Activated naive CD8-positive, alpha-beta T cell treated with anti-CD3 and anti-CD28 coated beads, Interleukin-2, amount 50 U/mL, for 24 hours (primary cell): ENCODE data around the gene NHS.

Experiments used
- ATAC-seq: fragments of 150-1000 bp; cut with Tn5 transposase; one replicate; pipeline ENCODE4 v1.10.0; 2021
- DNase-seq: peaks from one replicate; pipeline ENCODE4 v3.0.0; 2021
- H3K27ac Mint-ChIP-seq: one replicate; pipeline ENCODE4 v1.8.0; 2021; ENCODE audit warnings: mild to moderate bottlenecking, mixed read lengths
- H3K27me3 Mint-ChIP-seq: one replicate; pipeline ENCODE4 v1.8.0; 2021; ENCODE audit warnings: mixed read lengths
- H3K36me3 Mint-ChIP-seq: one replicate; pipeline ENCODE4 v1.8.0; 2021; ENCODE audit warnings: low read depth, mixed read lengths
- H3K4me1 Mint-ChIP-seq: one replicate; pipeline ENCODE4 v1.8.0; 2021; ENCODE audit warnings: mixed read lengths
- H3K4me3 Mint-ChIP-seq: one replicate; pipeline ENCODE4 v1.8.0; 2021; ENCODE audit warnings: mild to moderate bottlenecking, moderate library complexity, mixed read lengths
- H3K9me3 Mint-ChIP-seq: one replicate; pipeline ENCODE4 v1.8.0; 2021; ENCODE audit warnings: mixed read lengths

NHS gene

DNA sequence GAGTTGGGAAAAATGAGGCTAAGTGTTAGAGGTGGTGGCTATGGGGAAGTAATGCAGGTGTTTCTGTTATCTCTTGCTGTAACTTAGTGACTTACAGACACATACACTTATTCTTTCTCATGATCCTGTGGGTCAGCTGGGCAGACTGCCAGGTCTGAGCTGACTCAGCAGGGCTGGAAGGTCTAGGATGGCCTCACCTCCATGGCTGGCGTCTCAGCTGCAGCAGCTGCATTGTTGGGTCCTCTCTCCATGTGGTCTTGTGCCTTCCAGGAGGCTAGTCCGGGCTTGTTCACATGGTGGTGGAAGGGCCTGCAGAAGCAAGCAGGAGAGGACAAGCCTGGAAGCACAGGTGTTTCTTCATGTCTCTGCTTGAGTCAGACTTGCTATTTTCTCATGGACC lies 172.7 kb downstream of the NHS start:
- no peaks in the 10 kb centered on the region for H3K9me3 Mint-ChIP-seq
- DNase-seq (no peak), ATAC-seq (no peak)
- no peak overlapping the region for H3K27ac Mint-ChIP-seq
- peaks cover 20% of the 10 kb centered on the region for H3K4me1 Mint-ChIP-seq
- H3K4me3 Mint-ChIP-seq = no peak overlapping the region
- no peaks in the 10 kb centered on the region for H3K27me3 Mint-ChIP-seq
- H3K36me3 Mint-ChIP-seq = no peaks in the 10 kb centered on the region

DNA sequence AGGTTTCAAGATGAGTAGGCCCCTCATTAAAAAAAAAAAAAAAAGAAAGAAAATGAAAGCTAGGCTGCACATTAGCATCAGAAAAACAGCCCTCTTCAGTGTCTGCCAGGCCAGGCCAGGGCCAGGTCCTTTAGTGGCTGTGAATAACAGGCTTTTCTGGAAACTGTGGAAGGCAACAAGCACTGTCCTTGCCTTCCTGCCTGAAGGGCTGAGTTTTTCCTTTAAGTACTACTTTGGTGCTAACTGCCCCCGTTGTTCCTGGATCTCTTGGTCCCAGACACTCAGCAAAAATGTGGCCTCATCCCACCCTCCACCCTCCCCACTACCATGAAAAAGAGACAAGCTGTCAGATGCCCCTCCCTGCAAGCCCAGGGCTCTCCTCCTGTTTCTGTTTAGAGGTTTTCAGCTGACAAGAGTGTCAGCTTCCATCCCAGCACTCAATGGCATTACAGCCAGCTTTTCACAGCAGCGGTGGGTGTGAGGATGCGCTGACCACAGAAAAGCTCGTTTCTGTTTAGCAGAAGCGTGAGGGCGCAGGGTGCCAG lies 174.2 kb downstream of the NHS start:
- Mint-ChIP-seq H3K36me3 (no peaks in the 10 kb centered on the region), H3K27me3 (no peaks in the 10 kb centered on the region), H3K4me1 (peaks cover 25% of the 10 kb centered on the region), H3K9me3 (no peaks in the 10 kb centered on the region), H3K27ac (peak overlapping the region; percentile 11), H3K4me3 (peak overlapping the region; percentile 48)
- ATAC-seq = no peak
- DNase-seq = peak; percentile 7

- no peak for DNase-seq
- H3K27ac Mint-ChIP-seq = no peak overlapping the region
- no peaks in the 10 kb centered on the region for H3K27me3 Mint-ChIP-seq
- H3K4me3 Mint-ChIP-seq = no peak overlapping the region
- H3K36me3 Mint-ChIP-seq = no peaks in the 10 kb centered on the region
- H3K4me1 Mint-ChIP-seq = peaks cover 25% of the 10 kb centered on the region
- no peaks in the 10 kb centered on the region for H3K9me3 Mint-ChIP-seq
- ATAC-seq = no peak
Observed at GRCh38 chrX:17550011-17550410, 175.0 kb downstream of the NHS start.

GRCh38 chrX:17552044-17552650 lies 177.1 kb downstream of the NHS start:
- DNase-seq (no peak), ATAC-seq (no peak)
- Mint-ChIP-seq H3K36me3 (no peaks in the 10 kb centered on the region), H3K4me3 (no peak overlapping the region), H3K9me3 (no peaks in the 10 kb centered on the region), H3K27me3 (no peaks in the 10 kb centered on the region), H3K27ac (no peak overlapping the region), H3K4me1 (peaks cover 25% of the 10 kb centered on the region)

DNA sequence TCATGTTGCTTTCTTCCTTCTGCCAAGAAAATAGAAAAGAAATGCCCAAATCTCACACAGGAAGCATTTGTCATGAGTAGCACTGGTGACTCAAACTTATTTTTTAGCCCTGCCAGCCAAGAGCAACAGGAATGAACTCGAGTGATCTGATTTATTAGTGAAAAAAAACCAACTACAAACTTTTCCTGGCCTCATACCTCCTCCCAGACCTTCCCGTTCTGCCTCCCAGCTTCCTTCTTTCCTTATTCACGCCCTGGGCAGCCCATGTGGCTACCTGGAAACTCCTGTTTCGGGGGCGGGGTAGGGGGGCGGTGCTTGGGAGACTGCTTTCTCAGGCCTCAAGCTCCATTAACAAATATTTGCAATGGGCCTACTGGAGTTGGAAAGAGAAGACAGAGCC lies 178.5 kb downstream of the NHS start:
- Mint-ChIP-seq H3K36me3 (no peaks in the 10 kb centered on the region), H3K4me3 (no peak overlapping the region), H3K27ac (no peak overlapping the region), H3K4me1 (peaks cover 21% of the 10 kb centered on the region), H3K9me3 (no peaks in the 10 kb centered on the region), H3K27me3 (no peaks in the 10 kb centered on the region)
- no peak for DNase-seq
- no peak for ATAC-seq

DNA sequence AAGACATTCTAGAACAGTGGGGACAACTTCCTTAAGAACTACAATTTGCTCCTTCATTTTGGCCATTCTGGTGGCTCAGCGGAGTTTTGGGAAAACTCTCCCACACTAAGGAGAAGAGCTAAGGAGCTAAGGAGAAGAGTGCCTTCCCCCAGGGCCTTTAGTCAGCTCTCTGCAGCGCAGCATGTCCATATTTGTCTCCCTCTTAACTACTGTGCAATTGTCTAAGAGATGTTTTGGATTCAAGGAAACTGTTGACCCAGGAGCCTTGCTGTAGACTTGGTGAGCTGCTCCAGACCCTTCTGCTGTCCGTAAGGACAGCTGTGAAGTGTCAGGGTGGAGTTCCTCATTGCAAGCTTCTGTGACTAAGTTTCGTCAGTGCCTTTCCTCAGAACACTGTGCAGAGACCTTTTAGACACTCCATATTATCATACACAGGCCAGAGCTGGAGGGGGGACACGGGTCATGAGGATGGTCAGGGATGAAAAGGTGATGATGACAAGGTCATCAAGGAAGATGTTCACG lies 179.0 kb downstream of the NHS start:
- Mint-ChIP-seq H3K27ac (no peak overlapping the region), H3K27me3 (no peaks in the 10 kb centered on the region), H3K4me3 (no peak overlapping the region), H3K4me1 (peaks cover 17% of the 10 kb centered on the region), H3K36me3 (no peaks in the 10 kb centered on the region), H3K9me3 (no peaks in the 10 kb centered on the region)
- ATAC-seq (no peak), DNase-seq (no peak)

DNA sequence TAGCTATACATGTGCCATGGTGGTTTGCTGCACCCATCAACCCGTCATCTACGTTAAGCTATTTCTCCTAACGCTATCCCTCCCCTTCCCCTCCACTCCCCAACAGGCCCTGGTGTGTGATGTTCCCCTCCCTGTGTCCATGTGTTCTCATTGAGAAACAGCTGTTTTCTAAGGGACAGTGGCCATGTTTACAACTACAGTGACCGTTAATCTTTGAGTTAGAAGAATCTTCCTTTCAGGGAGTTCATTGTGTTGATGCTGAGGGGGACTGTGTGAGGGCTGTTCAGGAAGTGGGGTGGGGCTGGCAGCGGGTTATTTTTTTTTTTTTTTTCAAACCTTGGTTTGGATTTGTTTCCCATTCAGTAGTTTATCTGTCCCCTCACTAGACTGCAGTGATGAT lies 179.9 kb downstream of the NHS start:
- peaks cover 9% of the 10 kb centered on the region for H3K4me1 Mint-ChIP-seq
- no peaks in the 10 kb centered on the region for H3K36me3 Mint-ChIP-seq
- DNase-seq (no peak), ATAC-seq (no peak)
- no peaks in the 10 kb centered on the region for H3K27me3 Mint-ChIP-seq
- no peak overlapping the region for H3K4me3 Mint-ChIP-seq
- H3K27ac Mint-ChIP-seq = no peak overlapping the region
- no peaks in the 10 kb centered on the region for H3K9me3 Mint-ChIP-seq

DNA sequence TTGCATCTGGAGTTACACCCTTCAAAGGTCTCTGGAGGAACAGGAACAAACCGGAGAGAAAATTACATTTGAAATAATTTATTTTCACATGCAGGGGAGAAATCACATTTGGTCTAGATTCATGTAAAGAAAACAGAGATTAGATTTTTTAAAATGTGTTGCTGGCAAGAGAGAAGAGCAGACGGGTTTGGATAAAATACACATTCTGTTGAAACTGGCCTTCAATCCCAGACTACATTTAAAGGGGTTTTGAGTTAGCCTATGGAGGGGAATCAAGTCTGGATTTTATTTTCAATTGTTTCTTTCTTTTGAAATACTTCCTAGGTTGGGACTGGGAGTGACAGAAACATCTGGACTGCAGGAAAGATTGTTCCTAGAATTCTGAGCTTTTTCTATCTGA lies 180.8 kb downstream of the NHS start:
- Mint-ChIP-seq H3K36me3 (no peaks in the 10 kb centered on the region), H3K27ac (peak overlapping the region; percentile 7), H3K27me3 (no peaks in the 10 kb centered on the region), H3K4me3 (no peak overlapping the region), H3K4me1 (peaks cover 5% of the 10 kb centered on the region), H3K9me3 (no peaks in the 10 kb centered on the region)
- DNase-seq = no peak
- ATAC-seq = no peak

DNA sequence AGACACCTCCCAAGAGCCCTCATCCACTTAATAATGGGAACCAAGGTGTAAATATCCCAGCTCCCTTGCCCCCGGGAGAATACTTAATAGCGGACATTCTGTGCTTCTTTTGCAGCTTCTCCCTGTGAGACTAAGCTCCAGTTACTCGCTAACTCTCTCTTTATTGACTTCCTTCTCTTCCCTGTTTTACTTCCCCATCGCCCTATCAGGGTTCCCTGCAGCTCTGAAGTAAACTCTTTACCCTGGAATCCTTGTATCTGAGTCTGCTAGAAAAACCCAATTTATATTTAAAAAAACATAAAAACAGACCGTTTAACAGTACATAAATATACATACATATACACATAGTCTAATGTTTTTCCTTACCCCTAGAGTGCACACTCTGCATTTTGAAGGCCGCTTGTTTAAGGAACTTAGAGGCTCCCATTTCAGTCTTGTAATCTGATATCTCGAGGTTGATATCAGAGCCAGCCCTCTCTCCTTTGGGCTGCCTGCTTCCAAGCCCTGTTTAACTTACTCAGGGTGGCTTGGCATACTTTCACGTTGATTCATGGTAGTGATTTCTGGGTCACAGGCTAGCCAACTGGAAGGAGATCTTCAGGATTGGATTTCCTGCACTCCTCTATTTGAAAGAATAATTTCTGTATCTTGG lies 184.9 kb downstream of the NHS start:
- Mint-ChIP-seq H3K4me1 (peaks cover 22% of the 10 kb centered on the region), H3K9me3 (no peaks in the 10 kb centered on the region), H3K36me3 (no peaks in the 10 kb centered on the region), H3K27me3 (no peaks in the 10 kb centered on the region), H3K4me3 (no peak overlapping the region), H3K27ac (no peak overlapping the region)
- ATAC-seq = no peak
- DNase-seq = no peak

DNA sequence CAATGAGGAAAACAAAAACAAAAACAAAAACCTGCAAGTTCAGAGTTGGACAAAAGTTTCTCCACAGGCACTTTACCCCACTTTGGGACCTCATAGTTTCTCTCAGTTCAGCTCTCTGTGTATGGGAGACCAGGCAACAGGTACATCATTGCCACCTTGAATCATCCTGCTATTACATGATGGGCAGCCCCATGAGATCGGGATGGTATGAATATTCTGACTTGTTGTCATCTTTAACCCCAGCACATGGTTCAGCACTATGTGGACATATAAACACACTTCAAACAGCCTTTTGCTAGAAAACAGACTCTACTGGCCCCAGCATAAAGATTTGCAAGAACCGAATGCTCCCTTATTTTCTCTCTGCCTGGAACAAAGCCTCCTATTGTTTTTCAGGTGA lies 185.4 kb downstream of the NHS start:
- H3K4me3 Mint-ChIP-seq = no peak overlapping the region
- peaks cover 22% of the 10 kb centered on the region for H3K4me1 Mint-ChIP-seq
- no peaks in the 10 kb centered on the region for H3K27me3 Mint-ChIP-seq
- no peak for DNase-seq
- H3K36me3 Mint-ChIP-seq = no peaks in the 10 kb centered on the region
- H3K9me3 Mint-ChIP-seq = no peaks in the 10 kb centered on the region
- no peak overlapping the region for H3K27ac Mint-ChIP-seq
- no peak for ATAC-seq

GRCh38 chrX:17563076-17563475 lies 188.1 kb downstream of the NHS start:
- Mint-ChIP-seq H3K4me3 (no peak overlapping the region), H3K27ac (peak overlapping the region; percentile 55), H3K9me3 (no peaks in the 10 kb centered on the region), H3K36me3 (no peaks in the 10 kb centered on the region), H3K4me1 (peaks cover 27% of the 10 kb centered on the region), H3K27me3 (no peaks in the 10 kb centered on the region)
- ATAC-seq = no peak
- no peak for DNase-seq

GRCh38 chrX:17563515-17563914 lies 188.5 kb downstream of the NHS start:
- no peaks in the 10 kb centered on the region for H3K27me3 Mint-ChIP-seq
- ATAC-seq (no peak), DNase-seq (peak; percentile 13)
- H3K27ac Mint-ChIP-seq = peak overlapping the region; percentile 55
- H3K9me3 Mint-ChIP-seq = no peaks in the 10 kb centered on the region
- H3K4me3 Mint-ChIP-seq = peak overlapping the region; percentile 12
- no peaks in the 10 kb centered on the region for H3K36me3 Mint-ChIP-seq
- H3K4me1 Mint-ChIP-seq = peaks cover 27% of the 10 kb centered on the region

GRCh38 chrX:17564689-17565409 lies 189.8 kb downstream of the NHS start:
- Mint-ChIP-seq H3K27me3 (no peaks in the 10 kb centered on the region), H3K4me3 (no peak overlapping the region), H3K36me3 (no peaks in the 10 kb centered on the region), H3K27ac (no peak overlapping the region), H3K4me1 (peaks cover 31% of the 10 kb centered on the region), H3K9me3 (no peaks in the 10 kb centered on the region)
- DNase-seq (no peak), ATAC-seq (no peak)

DNA sequence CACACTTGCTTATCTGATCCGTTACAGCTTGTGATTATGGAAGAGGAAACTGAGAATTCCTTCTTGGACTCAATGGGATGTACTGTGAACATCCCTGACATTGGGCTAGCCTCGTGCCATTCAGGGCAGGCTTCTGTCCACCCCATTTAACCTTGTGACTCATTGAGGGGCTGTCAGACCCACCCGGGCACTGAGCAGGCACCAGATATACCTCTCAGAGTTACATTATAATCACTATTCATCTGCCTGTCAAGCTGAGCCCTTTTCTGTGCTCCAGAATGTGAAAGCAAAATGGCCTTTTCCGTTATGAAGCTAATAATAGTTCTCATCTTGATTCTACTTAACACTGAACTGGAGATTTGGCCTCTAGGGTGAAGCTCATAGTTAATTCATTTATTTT lies 191.7 kb downstream of the NHS start:
- Mint-ChIP-seq H3K27me3 (peaks cover under 1% of the 10 kb centered on the region), H3K4me3 (no peak overlapping the region), H3K9me3 (peaks cover 4% of the 10 kb centered on the region), H3K4me1 (peaks cover 35% of the 10 kb centered on the region), H3K27ac (no peak overlapping the region), H3K36me3 (no peaks in the 10 kb centered on the region)
- ATAC-seq (no peak), DNase-seq (no peak)

DNA sequence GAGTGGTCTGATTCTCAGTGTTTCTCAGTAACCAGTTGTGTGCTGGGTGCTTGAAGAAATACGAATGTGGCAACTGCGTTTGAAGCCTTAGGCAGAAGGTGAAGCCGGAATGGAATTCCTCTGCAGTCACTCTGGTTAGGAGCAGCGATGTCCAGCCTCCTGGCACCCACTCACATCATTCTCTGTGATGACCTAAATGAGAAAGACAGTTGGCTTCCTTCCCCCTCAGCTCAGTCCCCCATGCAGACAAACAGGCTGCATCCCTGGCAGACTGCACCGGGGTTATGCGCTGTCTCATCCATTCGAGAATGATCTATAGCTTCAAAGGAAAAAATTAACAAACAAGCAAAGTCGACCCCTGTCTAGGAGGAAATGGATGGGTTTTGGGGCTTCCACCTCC lies 192.2 kb downstream of the NHS start:
- Mint-ChIP-seq H3K27ac (no peak overlapping the region), H3K4me3 (no peak overlapping the region), H3K9me3 (peaks cover 4% of the 10 kb centered on the region), H3K27me3 (peaks cover 3% of the 10 kb centered on the region), H3K36me3 (no peaks in the 10 kb centered on the region), H3K4me1 (peaks cover 33% of the 10 kb centered on the region)
- ATAC-seq (no peak), DNase-seq (no peak)
